NCI-H2081 (cell line): ENCODE data around the gene INPP5K.

Experiments used
- DNase-seq, 2 experiments: peaks; one replicate each; lab custom pipeline; 2025; lab: John Stamatoyannopoulos, UW

The INPP5K gene

GRCh38 chr17:1485423-1486376 lies 30.7 kb downstream of the INPP5K start:
- DNase-seq: peak in 1 of 2 experiments; percentile 2

- DNase-seq: peak in 1 of 2 experiments; percentile 14
Measured at GRCh38 chr17:1484676-1485422, 31.6 kb downstream of the INPP5K start.

GRCh38 chr17:1484060-1484535 lies 32.3 kb downstream of the INPP5K start:
- DNase-seq: no peak

- DNase-seq: no peak
Measured at GRCh38 chr17:1482680-1483079, 33.7 kb downstream of the INPP5K start.

- DNase-seq: no peak
Measured at GRCh38 chr17:1481736-1482135, 34.7 kb downstream of the INPP5K start.

GRCh38 chr17:1480747-1481465 lies 35.5 kb downstream of the INPP5K start:
- no peak for DNase-seq

- DNase-seq: no peak
Measured at GRCh38 chr17:1478418-1478817, 38.0 kb downstream of the INPP5K start.

- DNase-seq: no peak
Measured at GRCh38 chr17:1475321-1475854, 41.0 kb downstream of the INPP5K start.

GRCh38 chr17:1474402-1475189 lies 41.8 kb downstream of the INPP5K start:
- no peak for DNase-seq

- no peak for DNase-seq
Measured at GRCh38 chr17:1473841-1474240, 42.6 kb downstream of the INPP5K start.

- no peak for DNase-seq
Measured at GRCh38 chr17:1473170-1473569, 43.2 kb downstream of the INPP5K start.

- DNase-seq: no peak
Measured at GRCh38 chr17:1471911-1472821, 44.2 kb downstream of the INPP5K start.

- no peak for DNase-seq
Measured at GRCh38 chr17:1471490-1471889, 44.9 kb downstream of the INPP5K start.

GRCh38 chr17:1470755-1471462 lies 45.5 kb downstream of the INPP5K start:
- DNase-seq: no peak

GRCh38 chr17:1470071-1470754 lies 46.2 kb downstream of the INPP5K start:
- DNase-seq: no peak

GRCh38 chr17:1469231-1469852 lies 47.1 kb downstream of the INPP5K start:
- DNase-seq: no peak

- DNase-seq: no peak
Measured at GRCh38 chr17:1467898-1468492, 48.4 kb downstream of the INPP5K start.

- no peak for DNase-seq
Measured at GRCh38 chr17:1467258-1467657, 49.2 kb downstream of the INPP5K start.
